ENCODE measurements around the gene NEIL1.
"Not testable (repeated sequence)": the region's sequence is repeated elsewhere in the genome, so short reads cannot be mapped to it uniquely, and the experiment has no call there.

The NEIL1 gene, protein sequence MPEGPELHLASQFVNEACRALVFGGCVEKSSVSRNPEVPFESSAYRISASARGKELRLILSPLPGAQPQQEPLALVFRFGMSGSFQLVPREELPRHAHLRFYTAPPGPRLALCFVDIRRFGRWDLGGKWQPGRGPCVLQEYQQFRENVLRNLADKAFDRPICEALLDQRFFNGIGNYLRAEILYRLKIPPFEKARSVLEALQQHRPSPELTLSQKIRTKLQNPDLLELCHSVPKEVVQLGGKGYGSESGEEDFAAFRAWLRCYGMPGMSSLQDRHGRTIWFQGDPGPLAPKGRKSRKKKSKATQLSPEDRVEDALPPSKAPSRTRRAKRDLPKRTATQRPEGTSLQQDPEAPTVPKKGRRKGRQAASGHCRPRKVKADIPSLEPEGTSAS

DNA sequence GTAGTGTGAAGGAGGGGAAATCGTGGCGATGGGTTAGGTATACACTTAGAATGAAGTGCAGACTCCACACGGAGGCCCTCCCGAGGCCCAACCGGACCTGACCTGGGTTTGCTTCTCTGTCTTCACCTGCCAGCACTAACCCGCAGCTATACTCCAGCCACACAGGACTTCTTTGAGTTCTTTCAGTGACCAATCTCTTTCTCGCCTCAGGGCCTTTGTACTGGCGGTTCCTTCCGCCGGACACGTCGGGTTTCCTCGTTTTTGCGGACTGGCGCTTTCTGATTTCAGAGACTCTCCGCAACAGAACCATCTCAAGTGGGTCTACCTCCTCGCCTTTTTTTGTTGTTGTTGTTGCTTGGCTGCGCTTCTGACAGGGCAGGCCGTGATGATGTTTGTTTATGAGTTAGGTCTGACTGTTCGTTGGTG, at the start of gene NEIL1:
TSS of gene NEIL1 (plus strand) at position 244 of the 426 bp plus-strand sequence. CDS start 1,867 bp downstream, outside the sequence.
- DNase-seq, result no peak

DNA sequence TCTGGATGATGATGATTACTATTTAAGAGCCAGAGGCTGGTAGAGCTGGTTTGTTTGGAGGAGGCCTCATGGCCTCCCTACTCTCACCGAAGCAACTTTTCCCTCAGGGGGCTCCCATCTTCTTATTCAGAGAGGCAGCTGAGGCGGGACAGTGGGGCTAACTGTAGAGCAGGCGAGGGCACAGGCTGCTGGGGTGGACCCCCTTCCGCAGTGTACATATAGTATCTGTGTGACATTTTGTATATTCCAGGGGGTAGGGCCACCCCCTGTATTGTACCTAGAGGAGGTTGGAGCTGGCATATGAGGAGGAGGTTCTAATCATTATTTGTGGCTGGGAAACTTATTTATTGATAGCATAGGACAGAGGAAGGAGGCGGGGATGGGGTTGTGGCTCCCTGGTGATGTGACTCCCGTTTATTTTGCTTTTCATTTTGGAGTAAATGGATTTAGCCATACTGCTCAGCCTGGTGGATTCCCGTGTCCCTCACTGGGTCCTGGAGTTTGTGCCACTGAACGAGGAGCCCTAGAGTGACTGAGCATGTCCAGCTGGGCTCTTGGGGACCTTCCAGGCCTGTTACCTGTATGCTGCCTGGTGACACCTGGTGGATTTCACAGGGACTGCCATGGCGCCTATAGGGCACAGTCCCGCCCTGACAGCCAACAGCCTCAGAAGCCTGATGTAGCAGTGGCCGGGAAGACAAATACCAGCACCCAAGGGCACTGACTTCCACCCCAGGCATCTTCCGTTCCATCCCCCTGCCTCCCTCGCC, 48.1 kb upstream of the NEIL1 start:
- DNase-seq, result not testable (repeated sequence)

DNA sequence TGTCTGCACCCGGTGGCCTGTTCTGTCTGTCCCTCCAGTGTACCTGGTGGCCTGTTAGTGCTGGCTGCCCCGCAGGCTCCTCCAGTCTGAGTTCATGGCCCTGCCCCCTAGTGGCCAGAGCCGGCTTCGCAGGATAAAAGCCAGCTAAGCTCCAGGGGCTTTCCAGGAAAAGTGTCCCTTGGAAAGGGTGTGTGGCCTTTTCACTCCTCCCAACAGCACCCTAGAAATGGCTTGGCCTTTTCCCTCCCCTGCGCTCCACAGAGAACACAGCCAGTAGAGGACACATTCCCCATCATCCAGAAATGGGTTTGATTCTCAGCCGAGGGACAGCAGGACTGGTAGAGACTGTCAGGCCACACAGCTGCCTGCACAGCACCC, 47.5 kb upstream of the NEIL1 start:
- not testable (repeated sequence) for DNase-seq

DNA sequence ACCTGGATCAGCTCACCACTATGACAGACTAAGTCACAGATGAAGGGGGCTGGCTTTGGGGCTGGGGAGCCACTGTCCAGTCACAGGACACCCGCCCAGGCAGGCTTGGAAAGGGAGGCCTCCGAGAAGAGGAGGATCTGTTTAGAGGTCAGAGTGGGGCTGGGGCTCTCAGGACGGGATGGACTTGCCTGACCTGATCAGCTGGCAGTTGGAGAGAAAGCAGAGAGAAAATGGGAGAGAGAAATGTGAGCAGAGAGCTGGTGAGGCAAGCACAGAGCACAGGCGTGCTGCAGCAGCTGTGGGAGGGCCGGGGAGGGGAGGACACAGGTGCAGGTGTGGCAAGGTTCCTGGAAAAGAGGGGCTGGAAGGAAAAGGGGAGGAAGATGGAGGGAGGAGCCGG, 46.8 kb upstream of the NEIL1 start:
- DNase-seq, result not testable (repeated sequence)

DNA sequence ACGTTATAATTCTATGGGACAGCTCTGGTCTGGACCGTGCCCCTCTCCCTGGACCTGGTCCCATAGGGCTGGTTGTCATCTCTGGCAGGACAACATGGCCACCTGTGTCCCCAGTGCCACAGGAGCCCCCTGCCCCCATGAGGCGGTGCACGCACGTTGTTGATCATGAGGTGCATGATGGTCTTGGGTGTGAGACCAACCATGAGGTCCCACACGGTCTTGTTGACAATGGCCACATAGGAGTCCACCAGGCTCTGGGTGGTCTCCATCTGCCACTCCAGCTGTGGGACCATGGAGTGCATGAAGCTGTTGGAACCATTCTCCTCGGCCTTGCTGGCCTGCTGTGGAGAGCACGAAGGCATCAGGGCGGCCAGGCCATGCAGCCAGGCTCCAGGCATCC, 44.5 kb upstream of the NEIL1 start:
- no peak for DNase-seq

DNA sequence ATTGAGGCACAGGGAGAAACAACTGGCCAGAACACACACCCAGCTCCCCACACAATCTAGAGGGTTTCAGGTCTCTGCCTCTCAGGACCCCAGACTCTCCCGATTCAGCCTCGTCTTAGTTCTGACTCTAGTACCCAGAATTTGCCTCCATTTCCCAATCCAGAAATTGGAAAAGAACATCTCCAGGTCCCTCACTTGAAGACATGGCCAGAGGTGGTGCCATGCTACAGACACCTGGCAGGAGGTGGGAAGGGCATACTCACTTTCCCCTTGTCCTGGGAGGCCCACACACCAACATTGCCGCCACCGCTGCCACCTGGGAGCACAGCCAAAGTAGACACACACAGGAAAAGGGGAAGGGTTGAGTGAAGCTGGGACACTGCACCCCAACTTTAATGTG, 44.1 kb upstream of the NEIL1 start:
- not testable (repeated sequence) for DNase-seq

DNA sequence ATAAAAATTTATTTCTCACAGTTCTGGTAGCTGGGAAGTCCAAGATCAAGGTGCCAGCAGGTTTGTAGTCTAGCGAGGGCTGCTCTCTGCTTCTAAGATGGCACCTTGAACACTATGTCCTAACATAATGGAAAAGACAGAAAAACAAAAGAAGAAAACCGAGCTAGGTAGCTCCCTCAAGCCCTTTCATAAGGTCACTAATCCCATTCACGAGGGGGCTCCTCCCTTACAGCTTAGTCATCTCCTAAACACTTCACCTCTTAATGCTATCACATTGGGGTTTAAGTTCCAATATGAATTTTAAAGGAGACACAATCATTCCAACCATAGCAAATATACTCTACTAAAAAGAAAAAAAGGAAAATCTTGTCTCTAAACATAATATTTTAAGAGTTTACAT, 40.7 kb upstream of the NEIL1 start:
- DNase-seq, result no peak

DNA sequence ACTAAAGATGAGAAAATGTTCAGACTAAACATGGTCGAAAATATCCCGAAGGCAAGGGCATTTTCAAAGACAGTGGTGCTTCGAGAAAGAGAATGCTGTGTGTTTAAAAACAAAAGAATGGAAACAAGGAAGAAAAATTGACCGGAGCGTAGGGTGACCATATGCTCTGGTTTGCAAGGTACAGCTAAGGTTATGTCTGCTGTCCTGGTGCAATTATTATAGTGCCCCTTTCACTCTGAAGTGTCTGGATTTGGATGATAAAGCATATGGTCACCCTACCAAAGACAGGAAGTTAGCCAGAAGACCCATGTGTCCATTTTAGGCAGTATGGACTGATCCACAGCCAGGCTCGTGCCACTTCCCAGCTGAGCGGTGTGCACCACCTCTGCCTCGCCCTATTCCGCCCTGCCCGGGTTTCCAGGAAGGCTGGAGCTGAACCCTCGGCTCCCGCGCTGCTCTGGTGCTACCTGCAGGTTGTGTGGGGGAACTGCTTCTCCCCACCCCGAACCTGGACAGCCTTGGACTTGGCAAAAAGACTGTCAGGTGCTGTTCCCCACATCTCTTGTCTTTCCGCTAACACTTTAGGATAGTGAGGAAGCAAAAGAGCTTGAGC, 39.0 kb upstream of the NEIL1 start:
- DNase-seq, result no peak

DNA sequence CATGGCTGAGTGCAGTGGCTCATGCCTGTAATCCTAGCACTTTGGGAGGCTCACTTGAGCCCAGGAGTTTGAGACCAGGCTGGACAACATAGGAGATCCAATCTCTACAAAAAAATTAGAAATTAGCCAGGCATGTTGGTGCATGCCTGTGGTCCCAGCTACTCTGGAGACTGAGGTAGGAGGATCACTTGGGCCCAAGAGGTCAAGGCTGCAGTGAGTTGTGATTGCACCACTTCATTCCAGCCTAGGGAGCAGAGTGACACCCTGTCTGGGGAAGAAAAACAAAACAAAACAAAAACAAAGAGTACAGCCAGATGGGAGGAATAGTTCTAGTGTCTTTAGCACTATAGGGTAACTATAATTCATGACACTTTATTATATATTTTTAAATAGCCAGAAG, 37.1 kb upstream of the NEIL1 start:
- DNase-seq, result no peak

DNA sequence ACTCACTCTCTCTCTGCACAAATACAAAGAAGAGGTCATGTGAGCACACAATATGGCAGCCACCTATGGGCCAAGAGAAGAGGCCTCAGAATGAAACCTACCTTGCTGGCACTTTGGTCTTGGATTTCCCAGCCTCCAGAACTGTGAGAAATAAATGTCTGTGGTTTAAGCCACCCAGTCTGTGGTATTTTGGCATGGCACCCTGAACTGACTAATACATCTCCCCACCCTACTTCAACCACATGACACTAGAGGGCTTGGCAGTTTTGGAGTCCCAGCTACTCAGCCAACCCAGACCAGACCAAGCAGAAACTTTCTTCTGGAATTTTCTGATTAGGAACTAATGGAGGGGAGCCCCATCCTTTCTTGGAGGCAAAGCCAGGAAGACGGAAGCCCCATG, 34.3 kb upstream of the NEIL1 start:
- not testable (repeated sequence) for DNase-seq

DNA sequence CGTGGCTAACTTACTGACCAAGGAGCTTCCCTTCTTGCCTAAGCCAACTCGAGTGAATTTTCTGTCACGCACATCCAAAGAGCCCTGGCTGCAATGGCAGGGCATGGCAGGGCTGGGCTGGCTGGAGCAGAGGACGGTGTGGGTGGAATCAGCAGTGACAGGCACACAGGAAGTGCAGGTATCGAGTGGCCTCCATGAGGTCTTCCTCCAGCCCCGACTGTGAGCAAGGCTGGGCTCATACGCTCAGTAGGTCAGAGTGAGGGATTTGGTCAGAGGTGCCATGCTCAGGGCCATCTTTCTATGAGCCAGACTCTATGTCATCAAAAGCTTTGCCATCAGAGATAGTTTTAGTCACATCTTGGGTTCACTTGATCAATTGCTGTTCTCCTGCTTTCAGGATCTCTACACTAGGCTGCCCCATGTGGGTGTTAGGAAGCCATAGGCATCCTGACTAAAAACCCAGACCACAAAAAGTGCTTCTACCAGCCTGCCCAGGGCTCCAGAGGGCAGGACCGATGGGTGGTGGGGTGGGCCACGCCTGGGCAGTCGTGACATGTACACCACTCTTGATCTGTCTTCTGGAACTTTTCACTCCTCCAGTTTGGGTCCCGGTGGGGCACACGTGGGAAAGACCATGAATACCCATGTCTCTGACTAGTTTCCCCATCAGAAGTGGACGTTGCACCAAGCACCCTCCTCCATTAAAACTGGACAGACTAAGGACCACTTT, 33.6 kb upstream of the NEIL1 start:
- DNase-seq, result no peak

DNA sequence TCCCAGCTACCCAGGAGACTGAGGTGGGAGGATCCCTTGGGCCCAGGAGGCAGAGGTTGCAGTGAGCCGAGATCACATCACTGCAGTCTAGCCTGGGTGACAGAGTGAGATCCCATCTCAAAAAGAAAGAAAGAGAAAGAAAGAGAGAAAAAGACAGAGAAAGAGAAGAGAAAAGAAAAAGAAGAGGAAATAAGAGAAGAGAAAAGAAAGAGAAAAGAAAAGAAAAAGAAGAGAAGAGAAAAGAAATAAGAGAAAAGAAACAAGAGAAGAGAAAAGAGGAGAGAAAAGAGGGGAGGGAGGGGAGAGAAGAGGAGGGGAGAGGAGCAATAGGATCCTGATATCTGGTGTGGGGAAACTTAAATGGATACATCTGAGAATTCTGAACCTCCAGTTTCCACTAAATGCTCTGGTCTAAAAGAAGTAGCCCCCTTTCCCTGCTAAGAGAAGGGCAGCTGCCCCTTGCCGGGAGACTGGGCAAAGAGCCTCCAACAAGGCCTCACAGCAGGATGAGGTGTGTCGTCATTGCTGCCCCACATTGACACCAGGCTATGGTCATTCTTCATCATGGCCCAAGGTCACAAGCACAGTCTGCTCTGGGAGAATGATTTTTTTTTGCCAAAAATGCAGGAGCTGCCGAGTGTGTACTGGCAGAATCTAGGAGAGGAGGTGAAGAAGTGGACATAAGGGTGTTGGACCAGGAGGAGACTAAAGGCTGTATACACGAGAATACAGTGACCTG, 32.1 kb upstream of the NEIL1 start:
- DNase-seq, result no peak

DNA sequence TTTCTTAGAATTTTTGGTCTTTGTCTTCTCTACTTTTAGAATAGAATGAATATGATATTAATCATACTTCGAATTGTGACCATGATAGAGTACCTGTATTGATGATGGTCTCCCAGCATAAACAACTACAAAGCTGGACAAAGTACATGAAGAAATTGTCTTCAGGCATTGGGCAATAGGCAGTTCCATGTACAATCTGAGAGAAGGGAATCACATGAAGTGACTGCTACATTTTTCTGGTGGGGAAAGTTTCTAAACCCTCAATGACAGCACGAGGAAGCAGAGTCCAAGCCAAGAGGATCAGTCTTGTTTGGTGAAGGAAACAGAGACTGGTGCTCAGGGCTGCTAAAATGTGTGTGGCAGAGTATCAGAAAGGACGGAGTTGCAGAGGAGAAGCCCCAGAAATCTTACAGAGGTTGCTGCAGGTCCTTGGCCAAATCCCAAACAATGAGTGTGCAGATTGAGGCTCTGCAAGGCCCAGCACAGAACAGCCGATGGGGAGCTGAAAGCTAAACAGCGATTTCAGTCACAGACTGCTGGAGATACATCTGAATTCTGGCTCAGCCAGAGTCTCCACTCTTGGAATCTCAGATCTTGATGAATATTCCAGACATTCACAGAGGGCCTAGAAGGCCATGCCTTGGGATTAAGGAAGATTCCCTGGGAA, 27.5 kb upstream of the NEIL1 start:
- DNase-seq, result not testable (repeated sequence)

DNA sequence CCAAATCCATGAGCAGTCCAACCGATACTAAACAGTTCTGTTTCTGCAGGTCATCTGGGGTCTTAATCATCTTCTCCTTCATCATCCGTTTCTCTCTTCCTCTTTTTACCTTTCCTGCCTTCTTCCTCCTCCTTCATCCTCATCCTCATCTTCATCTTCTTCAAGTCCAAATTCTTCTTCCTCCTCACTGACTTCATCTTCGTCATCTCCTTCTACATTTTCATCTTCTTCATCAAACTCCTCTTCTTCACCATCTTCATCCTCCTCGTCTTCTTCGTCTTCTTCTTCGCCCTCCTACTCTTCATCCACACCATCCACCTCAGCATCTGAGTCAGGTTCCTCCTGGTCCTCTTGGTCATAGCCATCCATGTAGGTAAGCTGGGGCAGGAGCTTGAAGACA, 25.1 kb upstream of the NEIL1 start:
- no peak for DNase-seq

DNA sequence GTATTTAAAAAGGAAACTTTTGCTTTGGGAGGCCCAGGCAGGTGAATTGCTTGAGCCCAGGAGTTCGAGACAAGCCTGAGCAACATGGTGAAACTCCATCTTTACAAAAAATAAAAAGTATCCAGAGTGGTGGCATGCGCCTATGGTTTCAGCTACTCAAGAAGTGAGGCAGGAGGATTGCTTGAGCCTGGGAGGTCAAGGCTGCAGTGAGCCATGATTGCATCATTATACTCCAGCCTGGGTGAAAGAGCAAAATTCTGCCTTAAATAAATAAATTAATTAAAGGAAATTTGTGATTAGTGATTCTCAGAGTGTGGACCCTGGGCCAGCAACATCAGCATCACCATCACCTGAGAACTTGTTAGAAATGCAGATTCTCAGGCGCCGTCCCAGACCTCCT, 20.9 kb upstream of the NEIL1 start:
- no peak for DNase-seq

DNA sequence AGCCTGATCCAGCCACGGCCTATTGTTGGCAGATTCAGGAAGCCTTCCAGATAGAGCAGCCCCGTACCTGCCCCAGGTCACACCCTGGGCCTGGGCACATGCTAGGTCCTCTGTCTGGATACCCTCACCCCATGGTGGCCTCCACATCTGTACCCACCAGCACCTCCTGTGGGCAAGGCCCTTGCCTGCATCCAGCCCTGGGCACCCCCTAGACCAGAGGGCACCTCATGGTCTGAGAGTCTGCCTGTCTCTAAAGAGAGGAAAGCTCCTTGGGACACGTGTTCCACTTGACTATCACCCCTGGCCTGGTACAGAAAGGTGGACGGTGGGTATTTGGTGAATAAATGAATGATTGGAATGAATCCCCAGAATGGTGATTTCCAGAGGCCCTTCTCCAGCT, 19.8 kb upstream of the NEIL1 start:
- DNase-seq, result no peak

DNA sequence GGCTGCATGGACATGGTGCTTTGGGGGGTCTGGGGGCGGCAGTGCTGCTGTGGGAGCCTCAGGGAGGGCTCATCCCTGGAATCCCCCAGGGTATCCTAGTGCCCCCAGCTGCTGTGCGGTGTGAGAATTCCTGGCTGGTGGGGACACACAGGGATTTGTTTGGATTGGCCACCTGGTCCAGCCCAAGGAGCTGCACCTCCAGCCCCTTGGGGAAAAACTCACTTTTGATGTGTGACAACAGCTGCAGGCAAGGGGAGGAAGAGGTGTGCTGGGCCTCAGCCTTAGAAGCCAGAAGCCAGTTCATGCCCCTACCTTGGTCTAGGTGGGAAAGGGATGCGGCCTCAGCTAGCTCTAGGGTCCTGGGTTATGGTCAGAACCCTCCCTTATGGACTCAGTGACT, 19.3 kb upstream of the NEIL1 start:
- DNase-seq, result no peak

DNA sequence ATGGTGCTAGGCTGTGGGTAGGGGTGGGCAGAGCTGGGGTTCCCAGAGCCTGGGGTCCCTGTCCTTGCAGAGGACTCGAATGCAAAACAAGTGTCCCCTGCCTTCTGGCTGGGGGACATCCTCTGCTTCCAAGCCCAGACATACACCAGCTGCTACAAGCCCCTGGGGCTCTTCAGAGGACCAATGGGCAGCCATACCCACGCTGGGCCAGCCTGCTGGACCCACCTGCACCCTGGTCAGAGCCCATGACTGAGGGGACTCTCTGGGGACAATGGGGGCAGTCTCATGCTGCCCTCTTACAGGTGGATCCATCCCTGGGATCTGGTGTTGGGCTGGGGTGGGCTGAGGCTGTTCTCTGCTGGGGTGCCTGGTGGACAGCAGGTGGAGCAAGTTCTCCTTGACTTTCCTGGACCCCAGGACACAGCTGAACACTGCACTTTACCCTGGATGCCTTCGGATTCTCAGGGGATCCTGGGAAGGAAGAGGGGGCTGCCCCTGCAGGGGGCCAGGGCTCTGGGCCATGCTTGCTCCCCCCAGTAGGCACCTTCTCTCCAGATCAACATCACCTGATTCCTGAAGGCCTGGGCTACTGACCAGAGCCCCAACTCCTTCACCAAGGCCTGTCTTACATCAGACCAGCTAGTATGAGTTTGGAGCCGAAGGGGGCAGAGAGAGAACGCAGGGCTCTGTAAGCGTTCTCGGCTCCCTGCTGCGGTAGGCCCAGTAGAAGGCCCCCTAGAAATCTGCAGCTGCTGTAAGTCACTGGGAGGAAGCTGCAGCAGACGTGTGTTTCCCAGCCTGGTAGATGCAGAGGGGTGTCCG, 18.1 kb upstream of the NEIL1 start:
- no peak for DNase-seq

DNA sequence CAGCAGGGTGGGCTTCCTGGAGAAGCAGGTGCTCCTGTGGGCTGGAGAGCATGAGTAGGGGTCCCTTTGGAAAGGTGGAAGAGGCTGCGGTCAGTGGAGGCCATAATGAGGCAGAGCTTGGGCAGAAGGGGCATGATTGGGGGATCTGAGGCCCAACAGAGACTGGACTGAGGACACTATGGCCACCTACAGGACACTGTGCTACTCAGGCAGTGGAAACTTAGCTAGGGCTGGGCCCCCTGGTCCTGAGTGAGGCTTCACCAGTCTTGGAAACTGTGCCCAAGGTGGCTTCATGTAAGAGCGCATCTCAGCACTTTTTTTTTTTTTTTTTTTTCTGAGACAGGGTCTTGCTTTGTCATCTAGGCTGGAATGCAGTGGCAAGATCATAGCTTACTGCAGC, 17.3 kb upstream of the NEIL1 start:
- no peak for DNase-seq

DNA sequence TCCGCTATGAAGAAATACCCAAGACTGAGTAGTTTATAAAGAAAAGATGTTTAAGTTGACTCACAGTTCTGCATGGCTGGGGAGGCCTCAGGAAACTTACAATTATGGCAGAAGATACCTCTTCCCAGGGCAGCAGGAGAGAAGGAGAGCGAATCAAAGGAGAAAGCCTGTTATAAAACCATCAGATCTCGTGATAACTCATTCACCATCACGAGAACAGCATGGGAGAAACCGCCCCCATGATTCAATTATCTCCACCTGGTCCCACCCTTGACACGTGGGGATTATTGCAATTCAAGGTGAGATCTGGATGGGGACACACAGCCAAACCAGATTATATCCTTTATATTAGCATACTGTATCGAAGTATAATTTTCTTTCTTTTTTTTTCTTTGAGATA, 14.7 kb upstream of the NEIL1 start:
- DNase-seq, result not testable (repeated sequence)
